H9 (cell line): ENCODE measurements around the gene GBE1. TPM values are rescaled to one million over a fixed set of nuclear protein-coding genes. Genes with fewer than 3 reads are reported as not detected.

Experiments used
- DNase-seq: peaks from one replicate; pipeline ENCODE4 v3.0.0-alpha.2; 2017
- H2AFZ ChIP-seq: one replicate; pipeline ENCODE4 v1.6.1; 2013; ENCODE audit warnings: mild to moderate bottlenecking, low read length, control low read depth, moderate library complexity
- H2AK5ac ChIP-seq: 2 replicates; pipeline ENCODE4 v1.6.1; 2013; ENCODE audit warnings: low read length, control low read depth, mixed read lengths; ENCODE audit not compliant: insufficient read length
- H2BK120ac ChIP-seq: one replicate; pipeline ENCODE4 v1.6.1; 2013; ENCODE audit warnings: low read depth, mild to moderate bottlenecking, low read length, control low read depth, inconsistent platforms; ENCODE audit not compliant: poor library complexity, severe bottlenecking
- H2BK12ac ChIP-seq: 2 replicates; pipeline ENCODE4 v1.6.1; 2013; ENCODE audit warnings: low read length, control low read depth, mixed read lengths, low read depth; ENCODE audit not compliant: insufficient read length
- H2BK15ac ChIP-seq: 2 replicates; pipeline ENCODE4 v1.6.1; 2013; ENCODE audit warnings: low read depth, low read length, control low read depth
- H2BK20ac ChIP-seq: one replicate; pipeline ENCODE4 v1.6.1; 2013; ENCODE audit warnings: low read depth, mild to moderate bottlenecking, low read length, control low read depth, inconsistent platforms; ENCODE audit not compliant: poor library complexity, severe bottlenecking
- H2BK5ac ChIP-seq: 2 replicates; pipeline ENCODE4 v1.6.1; 2013; ENCODE audit warnings: low read length, control low read depth, mixed read lengths; ENCODE audit not compliant: insufficient read length
- H3K14ac ChIP-seq: 2 replicates; pipeline ENCODE4 v1.6.1; 2013; ENCODE audit warnings: low read length, control low read depth; ENCODE audit not compliant: insufficient read depth
- H3K18ac ChIP-seq: 2 replicates; pipeline ENCODE4 v1.6.1; 2013; ENCODE audit warnings: low read depth, mild to moderate bottlenecking, mixed read lengths, low read length, control low read depth; ENCODE audit not compliant: insufficient read length
- H3K23ac ChIP-seq: 2 replicates; pipeline ENCODE4 v1.6.1; 2013; ENCODE audit warnings: low read length, control low read depth, mixed read lengths, low read depth; ENCODE audit not compliant: insufficient read length
- H3K23me2 ChIP-seq: 2 replicates; pipeline ENCODE4 v1.6.1; 2013; ENCODE audit warnings: low read depth, mild to moderate bottlenecking, mixed read lengths, low read length, control low read depth; ENCODE audit not compliant: insufficient read length, poor library complexity, severe bottlenecking
- H3K27ac ChIP-seq: 2 replicates; pipeline ENCODE4 v1.5.1; 2013; ENCODE audit warnings: low read length, control low read depth, mixed read lengths, low read depth; ENCODE audit not compliant: insufficient read length
- H3K27me3 ChIP-seq: 2 replicates; pipeline ENCODE4 v1.6.1; 2013; ENCODE audit warnings: low read length, control low read depth, inconsistent platforms; ENCODE audit not compliant: insufficient read depth
- H3K4ac ChIP-seq: 2 replicates; pipeline ENCODE4 v1.6.1; 2013; ENCODE audit warnings: low read depth, mild to moderate bottlenecking, control low read depth, inconsistent platforms, low read length, moderate library complexity
- H3K4me1 ChIP-seq: 2 replicates; pipeline ENCODE4 v1.6.1; 2013; ENCODE audit warnings: low read length, control low read depth, inconsistent platforms; ENCODE audit not compliant: insufficient read depth
- H3K4me2 ChIP-seq: 2 replicates; pipeline ENCODE4 v1.6.1; 2013; ENCODE audit warnings: low read length, control low read depth, mixed read lengths; ENCODE audit not compliant: insufficient read length, insufficient read depth
- H3K56ac ChIP-seq: 2 replicates; pipeline ENCODE4 v1.6.1; 2013; ENCODE audit warnings: low read depth, mild to moderate bottlenecking, mixed read lengths, low read length, control low read depth; ENCODE audit not compliant: insufficient read length
- H3K79me1 ChIP-seq: 2 replicates; pipeline ENCODE4 v1.6.1; 2013; ENCODE audit warnings: low read depth, mild to moderate bottlenecking, moderate library complexity, low read length, control low read depth, inconsistent platforms; ENCODE audit not compliant: insufficient read depth, poor library complexity, severe bottlenecking
- H3K79me2 ChIP-seq: 2 replicates; pipeline ENCODE4 v1.6.1; 2013; ENCODE audit warnings: low read length, control low read depth, inconsistent platforms; ENCODE audit not compliant: insufficient read depth
- H3K9ac ChIP-seq: 2 replicates; pipeline ENCODE4 v1.6.1; 2013; ENCODE audit warnings: low read length, control low read depth, mixed read lengths; ENCODE audit not compliant: insufficient read length; ENCODE audit errors: extremely low read depth
- H3K9me3 ChIP-seq: one replicate; pipeline ENCODE4 v1.6.1; 2013; ENCODE audit warnings: low read depth, low read length, inconsistent platforms; ENCODE audit not compliant: control insufficient read depth
- H3T11ph ChIP-seq: one replicate; pipeline ENCODE4 v1.6.1; 2013; ENCODE audit warnings: mild to moderate bottlenecking, low read length, control low read depth, inconsistent platforms
- H4K20me1 ChIP-seq: one replicate; pipeline ENCODE4 v1.6.1; 2013; ENCODE audit not compliant: control insufficient read depth, insufficient read length, insufficient read depth
- H4K5ac ChIP-seq: 2 replicates; pipeline ENCODE4 v1.6.1; 2013; ENCODE audit warnings: low read depth, mild to moderate bottlenecking, mixed read lengths, low read length, control low read depth; ENCODE audit not compliant: insufficient read length
- H4K8ac ChIP-seq: replicated peaks from 2 replicates; pipeline ENCODE4 v1.6.1; 2013; ENCODE audit warnings: low read length, control low read depth, mixed read lengths, low read depth; ENCODE audit not compliant: insufficient read length
- H4K91ac ChIP-seq: 2 replicates; pipeline ENCODE4 v1.6.1; 2013; ENCODE audit warnings: low read depth, mild to moderate bottlenecking, moderate library complexity, mixed read lengths, low read length, control low read depth; ENCODE audit not compliant: insufficient read length
- H3K27ac Mint-ChIP-seq, 3 experiments: 2 replicates in 2 of 3; 3 replicates in 1 of 3; pipeline ENCODE4 v1.8.0; 2020 to 2021; ENCODE audit warnings: mixed read lengths in 3 of 3, mild to moderate bottlenecking in 1 of 3, moderate library complexity in 1 of 3
- H3K27me3 Mint-ChIP-seq: 2 replicates; pipeline ENCODE4 v1.8.0; 2021; ENCODE audit warnings: low read depth, mild to moderate bottlenecking, moderate library complexity, mixed read lengths
- H3K36me3 Mint-ChIP-seq, 3 experiments: 2 replicates in 2 of 3; 3 replicates in 1 of 3; pipeline ENCODE4 v1.8.0; 2020 to 2021; ENCODE audit warnings: low read depth in 3 of 3, mixed read lengths in 3 of 3; ENCODE audit not compliant: insufficient read depth in 1 of 3
- H3K4me1 Mint-ChIP-seq, 2 experiments: 2 replicates each; pipeline ENCODE4 v1.8.0; 2020; ENCODE audit warnings: mixed read lengths in 2 of 2
- H3K4me3 Mint-ChIP-seq, 2 experiments: 2 replicates in 1 of 2; 3 replicates in 1 of 2; pipeline ENCODE4 v1.8.0; 2020 to 2021; ENCODE audit warnings: mild to moderate bottlenecking in 2 of 2, mixed read lengths in 2 of 2, moderate library complexity in 1 of 2
- H3K9me3 Mint-ChIP-seq, 2 experiments: 2 replicates in 1 of 2; 3 replicates in 1 of 2; pipeline ENCODE4 v1.8.0; 2020; ENCODE audit warnings: mild to moderate bottlenecking in 2 of 2, mixed read lengths in 2 of 2, moderate library complexity in 1 of 2
- WGBS: extraction: QIAGEN DNeasy Blood & Tissue Kit; methylation state at CpG from one replicate; pipeline ENCODE4 v1.1.7; 2013; ENCODE audit warnings: missing lambda C conversion rate, low lambda C conversion rate, mixed read lengths; ENCODE audit not compliant: insufficient read length; ENCODE audit errors: extremely low coverage; 5-methylcytosine and 5-hydroxymethylcytosine counted together
- total RNA-seq: library from RNA; stranded (reverse); gene quantifications from 2 replicates; pipeline ENCODE4 v1.2.1, GENCODE V29; 2021
- TF ChIP-seq, protein P1 (sequence below): fragments of 200-600 bp; sonication (generic); conservative IDR thresholded peaks from 3 replicates; pipeline ENCODE4 v1.8.0; 2021; ENCODE audit warnings: antibody characterized with exemption, mild to moderate bottlenecking

The GBE1 gene
- total RNA-seq, 1 experiment from 2014 or later: 13.8 TPM

DNA sequence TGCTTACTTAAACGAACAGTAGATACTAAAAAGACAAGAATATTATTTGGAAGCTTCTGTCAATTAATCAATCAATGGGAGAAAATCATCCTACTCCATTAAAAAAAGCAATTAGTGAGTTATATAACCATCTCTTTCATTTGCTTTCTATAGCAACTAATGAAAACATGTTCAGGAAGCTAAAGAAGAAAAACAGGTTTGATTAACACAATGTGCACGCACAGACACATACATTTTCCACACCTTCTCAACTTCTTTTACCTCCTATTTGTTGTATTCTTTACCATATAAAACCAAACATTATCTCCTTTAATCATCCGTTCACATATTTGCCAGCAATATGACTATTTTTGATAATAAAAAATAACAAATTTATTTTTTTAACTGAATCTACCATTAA, 111.3 kb downstream of the GBE1 start:
- Mint-ChIP-seq H3K27me3 (no peaks in the 10 kb centered on the region), H3K27ac (no peak overlapping the region), H3K4me3 (no peak overlapping the region), H3K4me1 (no peaks in the 10 kb centered on the region), H3K36me3 (no peaks in the 10 kb centered on the region), H3K9me3 (no peaks in the 10 kb centered on the region)
- no peak overlapping the region for H2AK5ac ChIP-seq
- H3K23ac ChIP-seq: no peak overlapping the region
- H3K9ac ChIP-seq: no peak overlapping the region
- no peaks in the 10 kb centered on the region for H3K23me2 ChIP-seq
- no peak overlapping the region for H4K8ac ChIP-seq
- H2BK12ac ChIP-seq: no peak overlapping the region
- H3K79me1 ChIP-seq: no peaks in the 10 kb centered on the region
- H4K20me1 ChIP-seq: no peaks in the 10 kb centered on the region
- H3T11ph ChIP-seq: no peak overlapping the region
- no peaks in the 10 kb centered on the region for H3K9me3 ChIP-seq
- no peak overlapping the region for H2BK15ac ChIP-seq
- TF ChIP-seq, protein P1, sequence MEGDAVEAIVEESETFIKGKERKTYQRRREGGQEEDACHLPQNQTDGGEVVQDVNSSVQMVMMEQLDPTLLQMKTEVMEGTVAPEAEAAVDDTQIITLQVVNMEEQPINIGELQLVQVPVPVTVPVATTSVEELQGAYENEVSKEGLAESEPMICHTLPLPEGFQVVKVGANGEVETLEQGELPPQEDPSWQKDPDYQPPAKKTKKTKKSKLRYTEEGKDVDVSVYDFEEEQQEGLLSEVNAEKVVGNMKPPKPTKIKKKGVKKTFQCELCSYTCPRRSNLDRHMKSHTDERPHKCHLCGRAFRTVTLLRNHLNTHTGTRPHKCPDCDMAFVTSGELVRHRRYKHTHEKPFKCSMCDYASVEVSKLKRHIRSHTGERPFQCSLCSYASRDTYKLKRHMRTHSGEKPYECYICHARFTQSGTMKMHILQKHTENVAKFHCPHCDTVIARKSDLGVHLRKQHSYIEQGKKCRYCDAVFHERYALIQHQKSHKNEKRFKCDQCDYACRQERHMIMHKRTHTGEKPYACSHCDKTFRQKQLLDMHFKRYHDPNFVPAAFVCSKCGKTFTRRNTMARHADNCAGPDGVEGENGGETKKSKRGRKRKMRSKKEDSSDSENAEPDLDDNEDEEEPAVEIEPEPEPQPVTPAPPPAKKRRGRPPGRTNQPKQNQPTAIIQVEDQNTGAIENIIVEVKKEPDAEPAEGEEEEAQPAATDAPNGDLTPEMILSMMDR: no peak
- no peaks in the 10 kb centered on the region for H3K27me3 ChIP-seq
- H3K27ac ChIP-seq: no peak overlapping the region
- no peak for DNase-seq
- H2AFZ ChIP-seq: no peak overlapping the region
- H3K4me2 ChIP-seq: no peak overlapping the region
- no peak overlapping the region for H2BK5ac ChIP-seq
- H3K4me1 ChIP-seq: no peaks in the 10 kb centered on the region
- no peak overlapping the region for H3K56ac ChIP-seq
- no peak overlapping the region for H4K5ac ChIP-seq
- WGBS: 100% methylated on average over 1 of the region's 3 CpGs
- no peak overlapping the region for H2BK120ac ChIP-seq
- no peak overlapping the region for H3K4ac ChIP-seq
- no peaks in the 10 kb centered on the region for H3K79me2 ChIP-seq
- H3K18ac ChIP-seq: no peak overlapping the region
- H2BK20ac ChIP-seq: no peak overlapping the region
- no peak overlapping the region for H3K14ac ChIP-seq
- no peak overlapping the region for H4K91ac ChIP-seq
